Measurements from ENCODE around the gene MAJIN.

The MAJIN gene

GRCh38 chr11:64931290-64931689 is 40.6 kb downstream of the MAJIN start:
- DNase-seq = no peak

DNA sequence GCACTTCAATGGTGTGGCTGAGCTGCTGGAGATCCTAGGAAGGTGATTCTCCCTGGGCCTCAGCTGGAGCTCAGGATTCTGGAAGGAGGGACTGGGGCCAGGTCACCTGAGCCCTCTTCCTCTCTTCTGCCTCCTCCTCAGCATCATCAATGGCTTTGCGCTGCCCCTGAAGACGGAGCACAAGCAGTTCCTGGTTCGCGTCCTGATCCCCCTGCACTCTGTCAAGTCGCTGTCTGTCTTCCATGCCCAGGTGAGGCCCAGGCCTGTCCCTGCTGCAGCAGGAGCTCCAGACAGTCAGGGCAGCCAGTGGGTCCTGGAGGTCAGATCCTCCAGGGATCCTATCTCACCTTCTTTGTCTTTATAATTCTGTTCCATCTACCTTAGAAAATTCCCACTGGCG is 41.6 kb downstream of the MAJIN start:
- DNase-seq = no peak

- no peak for DNase-seq
These were observed 42.3 kb downstream of the MAJIN start for GRCh38 chr11:64929625-64930024.

- DNase-seq = no peak
These were observed 43.0 kb downstream of the MAJIN start for GRCh38 chr11:64928957-64929356.

GRCh38 chr11:64926689-64927088 is 45.2 kb downstream of the MAJIN start:
- DNase-seq = no peak

- DNase-seq = no peak
These were observed 46.1 kb downstream of the MAJIN start for GRCh38 chr11:64925536-64926436.

GRCh38 chr11:64924910-64925284 is 47.0 kb downstream of the MAJIN start:
- DNase-seq = no peak

- peak; percentile 86 for DNase-seq
These were observed 47.7 kb downstream of the MAJIN start, which contains the start of gene PPP2R5B for GRCh38 chr11:64923944-64924909. Gene PPP2R5B (plus strand): TSS chr11:64924689. CDS start chr11:64925735, 1,046 bp downstream.

GRCh38 chr11:64923151-64923661 is 48.7 kb downstream of the MAJIN start:
- no peak for DNase-seq

- DNase-seq = no peak
These were observed 50.5 kb downstream of the MAJIN start for GRCh38 chr11:64921384-64921783.

DNA sequence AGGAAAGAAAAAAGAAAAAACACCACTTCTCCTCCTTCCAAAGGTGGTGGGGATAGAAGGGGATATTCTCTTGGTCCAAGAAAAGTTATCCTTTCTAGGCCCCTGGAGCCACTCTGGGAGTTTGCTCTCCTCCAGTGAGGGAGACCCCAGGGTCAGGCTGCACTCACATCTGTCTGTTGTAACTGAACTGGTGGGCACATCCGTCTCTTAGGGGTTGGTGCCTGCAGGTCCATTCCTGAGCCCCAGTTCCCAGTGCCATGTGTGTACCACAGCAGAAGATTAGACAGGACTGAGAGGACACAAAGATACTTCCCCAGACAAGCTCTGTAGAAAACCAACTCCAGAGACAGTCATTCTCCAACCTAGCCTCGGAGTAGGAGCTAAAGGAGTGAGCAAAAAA is 51.8 kb downstream of the MAJIN start:
- no peak for DNase-seq

DNA sequence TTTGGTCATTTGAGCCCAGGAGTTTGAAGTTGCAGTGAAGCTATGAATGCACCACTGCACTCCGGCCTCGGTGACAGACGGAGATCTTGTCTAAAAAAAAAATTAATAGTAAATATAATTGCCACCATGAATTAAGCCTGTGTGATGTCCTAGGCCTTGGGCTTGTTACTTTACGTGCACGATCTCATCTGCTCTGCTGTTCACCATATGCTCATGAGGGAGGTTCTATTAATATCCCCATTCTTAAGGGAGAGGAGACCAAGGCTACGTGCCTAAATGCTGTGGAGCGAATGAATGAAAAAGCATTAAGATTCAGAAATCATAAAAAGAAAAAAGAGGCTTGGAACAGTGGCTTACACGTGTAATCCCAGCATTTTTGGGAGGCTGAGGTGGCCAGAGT is 52.3 kb downstream of the MAJIN start:
- DNase-seq = no peak

DNA sequence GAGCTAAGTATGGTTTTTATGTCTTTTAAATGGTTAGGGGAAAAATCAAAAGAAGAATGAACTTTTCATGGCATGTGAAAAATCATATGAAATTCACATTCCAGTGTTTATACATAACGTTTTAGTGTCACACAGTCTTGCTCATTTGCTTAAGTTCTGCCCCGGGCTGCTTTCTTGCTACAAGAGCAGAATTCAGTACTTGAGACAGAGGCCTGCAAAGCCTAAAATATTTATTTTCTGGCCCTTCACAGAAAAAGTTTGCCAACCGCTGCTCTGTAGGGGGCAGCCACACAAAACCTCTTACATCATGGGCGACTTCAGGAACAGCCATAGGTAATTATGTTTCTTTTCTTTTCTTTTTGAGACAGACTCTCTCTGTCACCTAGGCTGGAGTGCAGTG is 53.9 kb downstream of the MAJIN start:
- no peak for DNase-seq

GRCh38 chr11:64917663-64917995 is 54.3 kb downstream of the MAJIN start:
- DNase-seq = no peak

GRCh38 chr11:64916775-64917662 is 54.9 kb downstream of the MAJIN start, which contains the start of gene ATG2A:
Gene ATG2A (minus strand): TSS chr11:64917209. CDS start chr11:64917135, 74 bp downstream.
- peak; percentile 97 for DNase-seq

GRCh38 chr11:64916040-64916774 is 55.7 kb downstream of the MAJIN start:
- no peak for DNase-seq

GRCh38 chr11:64915376-64915887 is 56.5 kb downstream of the MAJIN start:
- no peak for DNase-seq

DNA sequence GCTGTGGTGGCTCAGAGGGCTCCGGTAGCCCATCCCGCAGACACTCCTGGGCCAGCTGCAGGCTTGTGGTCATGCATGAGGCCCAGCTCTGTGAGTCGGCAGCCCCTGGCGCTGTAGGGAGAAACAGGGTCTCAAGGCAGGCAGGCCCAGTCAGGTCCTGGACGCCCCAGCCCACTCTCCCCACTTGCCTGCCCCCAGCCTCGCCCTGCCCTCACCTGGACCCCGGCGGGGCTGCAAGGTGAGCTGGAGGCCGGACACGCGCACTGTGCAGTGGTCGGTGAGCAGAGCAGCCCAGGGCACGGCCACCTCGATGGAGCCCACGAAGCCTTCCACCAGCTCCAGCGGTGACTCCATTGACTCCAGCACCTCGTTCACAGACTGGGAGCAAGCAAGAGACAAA is 57.8 kb downstream of the MAJIN start:
- no peak for DNase-seq

- DNase-seq = no peak
These were observed 58.7 kb downstream of the MAJIN start for GRCh38 chr11:64913171-64913727.

GRCh38 chr11:64911689-64912088 is 60.2 kb downstream of the MAJIN start:
- DNase-seq = no peak

DNA sequence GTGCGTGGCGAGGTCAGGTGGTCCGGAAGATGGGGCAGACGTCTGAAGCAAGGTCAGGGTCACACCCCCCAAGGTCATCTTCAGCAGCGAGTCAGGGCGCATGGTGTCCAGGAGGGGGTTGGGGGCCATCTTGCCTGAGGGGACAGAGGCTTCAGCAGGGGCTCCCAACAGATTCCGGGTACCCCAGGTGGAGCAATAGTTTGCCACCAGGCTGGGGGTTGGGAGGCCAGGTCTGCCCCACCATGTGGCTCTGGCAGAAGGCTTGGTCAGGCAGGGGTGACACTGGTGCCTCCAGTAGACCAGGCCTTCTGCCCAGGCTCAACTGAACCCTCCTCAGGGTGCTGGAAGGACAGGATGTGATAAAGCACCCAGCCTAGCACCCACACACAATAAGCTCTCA is 60.8 kb downstream of the MAJIN start:
- no peak for DNase-seq
